Ramos (cell line): Measurements from ENCODE around the gene CYTH2.
"Not testable (repeated sequence)": the region's sequence is repeated elsewhere in the genome, so short reads cannot be mapped to it uniquely, and the experiment has no call there.

Experiments
- in situ Hi-C: fragments of 300-500 bp; cut with MboI; formaldehyde crosslinking; loops from one replicate; pipeline ENCODE4 v1.14.3; 2022; ENCODE audit warnings: low sequenced_read_pairs; ENCODE audit not compliant: unreplicated experiment

The CYTH2 gene

DNA sequence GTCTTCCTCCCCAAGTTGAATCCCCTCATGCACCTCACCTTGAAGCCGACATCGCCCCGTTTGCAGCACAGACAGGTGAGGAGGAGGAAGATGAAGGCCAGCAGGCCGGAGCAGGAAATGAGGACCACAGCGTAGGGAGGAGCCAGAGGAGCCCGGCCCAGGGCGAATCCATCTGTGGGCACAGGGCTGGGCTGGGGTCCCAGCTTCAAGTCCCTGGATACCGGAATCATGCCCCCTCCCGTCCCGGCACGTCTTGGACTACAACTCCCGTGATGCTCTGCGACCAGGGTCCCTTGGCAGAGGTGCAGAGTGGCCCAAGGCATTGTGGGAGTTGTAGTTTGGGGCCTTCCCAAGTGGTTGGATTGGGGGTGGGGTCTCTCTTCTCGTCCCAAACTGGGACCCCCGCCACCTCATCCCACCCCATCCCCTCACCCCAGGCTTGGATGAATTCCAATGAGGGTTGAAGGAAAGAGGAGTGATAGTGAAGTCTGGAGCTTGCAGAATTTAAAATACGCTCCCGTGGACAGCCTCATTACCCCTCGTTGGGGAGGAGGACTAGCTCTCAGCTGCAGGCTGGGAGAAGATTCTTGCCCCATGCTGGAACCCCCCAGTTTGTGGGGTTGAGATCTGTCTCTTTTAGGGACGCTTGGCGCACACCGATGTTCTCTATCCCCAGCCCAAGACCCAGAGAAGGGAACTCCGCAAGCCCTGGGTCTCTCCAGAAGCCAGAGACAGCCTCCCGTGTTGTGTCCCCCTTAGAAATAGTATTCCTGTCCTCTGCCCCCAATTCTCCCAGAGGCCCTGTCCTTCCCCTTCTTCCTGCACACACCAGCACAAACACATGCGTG is 41.5 kb downstream of the CYTH2 start:
- in situ Hi-C loops: no loop called here

- in situ Hi-C loops: no loop called here
These were observed 42.2 kb downstream of the CYTH2 start for GRCh38 chr19:48511321-48511731.

- in situ Hi-C loops: no loop called here
These were observed 42.8 kb downstream of the CYTH2 start, which contains the start of gene LMTK3 for GRCh38 chr19:48511800-48512503. Gene LMTK3 (minus strand): TSS chr19:48511835. CDS start chr19:48511576, 259 bp downstream.

DNA sequence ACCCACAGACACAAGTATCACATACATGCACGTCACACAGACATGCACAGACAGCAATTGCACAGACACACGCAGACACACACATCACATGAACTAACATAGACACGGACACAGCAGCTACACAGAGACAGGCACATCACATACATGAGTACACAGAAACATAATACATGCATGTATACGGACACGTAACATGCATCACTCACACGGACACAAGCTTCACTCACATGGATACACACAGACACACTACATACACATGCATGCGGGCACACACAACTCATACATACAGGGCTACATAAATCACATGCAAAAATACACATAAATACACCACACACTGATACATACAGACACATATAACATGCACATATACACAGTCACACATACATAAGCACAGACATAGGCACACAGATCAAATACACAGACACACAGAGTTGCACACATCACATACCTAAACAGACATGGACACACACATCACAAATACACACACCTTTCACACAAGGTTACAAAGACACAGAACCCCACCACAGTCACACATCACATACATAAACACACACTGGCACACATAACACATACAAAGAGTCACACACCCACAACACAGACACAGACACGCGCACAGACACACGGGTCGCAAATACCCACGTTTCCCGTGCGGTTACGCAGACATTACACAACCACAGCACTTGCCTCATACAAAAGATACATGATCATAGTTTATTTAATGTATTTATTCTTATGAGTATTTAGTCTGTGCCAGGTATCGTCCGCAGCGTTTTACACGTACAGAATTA is 43.5 kb downstream of the CYTH2 start:
- in situ Hi-C loops: no loop called here

DNA sequence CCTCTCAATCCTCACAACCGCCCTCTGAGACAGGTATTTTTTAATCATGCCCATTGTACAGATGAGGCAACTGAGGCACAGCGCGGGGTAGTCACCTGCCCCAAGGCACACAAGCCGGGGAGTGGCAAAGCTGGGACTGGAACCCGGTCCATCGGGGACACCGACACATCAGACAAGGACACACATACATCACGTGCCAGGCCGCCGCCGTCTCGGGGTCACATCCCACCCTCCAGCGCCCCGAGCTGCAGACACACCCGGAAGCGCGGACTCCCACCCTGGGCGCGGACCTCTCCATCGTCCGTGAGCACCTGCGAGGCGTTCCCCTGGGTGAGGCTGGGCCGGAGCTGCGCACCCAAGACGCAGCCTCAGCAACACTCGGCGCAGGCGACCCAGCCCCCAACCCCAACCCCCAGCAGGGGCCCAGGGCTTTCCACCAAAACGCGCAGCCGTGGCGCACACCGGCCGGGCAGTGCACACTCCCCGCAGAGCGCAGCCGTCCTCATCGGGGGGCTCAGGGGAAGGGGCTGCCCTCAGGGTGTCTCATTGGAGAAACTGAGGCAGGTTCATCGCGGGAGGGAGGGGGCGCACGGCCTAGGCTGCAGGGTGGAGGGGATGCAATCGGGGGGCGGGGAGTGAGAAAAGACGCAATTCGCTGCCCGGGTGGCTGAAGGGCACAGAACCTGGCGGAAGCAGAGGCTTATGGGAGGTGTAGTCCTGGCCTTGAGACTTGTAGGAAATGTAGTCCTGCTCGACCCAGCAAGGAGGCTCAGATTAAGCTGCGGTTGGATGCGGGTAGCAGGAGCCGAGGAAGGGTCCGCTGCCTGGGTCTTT is 44.3 kb downstream of the CYTH2 start:
- in situ Hi-C loops: no loop called here

DNA sequence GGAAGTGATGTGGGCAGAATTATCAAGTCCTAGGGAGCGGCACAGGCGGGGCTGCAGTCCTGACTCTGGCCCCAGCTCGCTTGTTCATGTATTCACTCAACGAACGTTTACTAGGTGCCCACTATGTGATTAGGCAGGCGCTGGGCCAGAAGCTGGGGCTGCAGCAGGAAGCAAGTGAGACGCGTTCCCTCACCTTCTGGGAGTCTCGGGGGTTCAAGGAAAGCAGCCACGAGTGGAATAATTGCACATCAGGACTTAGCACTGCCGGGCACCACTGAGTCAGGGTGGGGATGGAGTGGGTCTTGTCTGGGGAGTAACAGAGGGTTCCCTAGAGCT is 44.9 kb downstream of the CYTH2 start:
- in situ Hi-C loops: no loop called here

DNA sequence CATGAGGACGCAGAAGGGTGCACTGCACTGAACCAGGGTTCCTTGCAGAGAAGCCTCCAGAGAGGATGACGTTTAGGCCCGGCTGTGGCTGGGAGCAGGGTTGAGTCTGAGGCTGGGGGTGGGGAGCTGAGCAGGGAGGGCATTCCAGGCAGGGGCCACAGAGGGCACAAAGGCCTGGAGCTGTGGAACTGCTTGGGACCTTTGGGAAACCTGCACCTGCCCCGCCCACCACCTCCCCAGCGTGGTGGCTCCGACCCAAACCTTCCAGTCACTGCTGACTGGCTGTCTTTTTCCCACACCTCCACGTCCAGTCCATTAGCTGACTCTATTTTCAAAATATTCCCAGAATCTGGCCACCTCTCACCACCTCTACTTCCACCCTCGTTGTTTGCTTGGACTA is 47.4 kb downstream of the CYTH2 start:
- in situ Hi-C loops: no loop called here

DNA sequence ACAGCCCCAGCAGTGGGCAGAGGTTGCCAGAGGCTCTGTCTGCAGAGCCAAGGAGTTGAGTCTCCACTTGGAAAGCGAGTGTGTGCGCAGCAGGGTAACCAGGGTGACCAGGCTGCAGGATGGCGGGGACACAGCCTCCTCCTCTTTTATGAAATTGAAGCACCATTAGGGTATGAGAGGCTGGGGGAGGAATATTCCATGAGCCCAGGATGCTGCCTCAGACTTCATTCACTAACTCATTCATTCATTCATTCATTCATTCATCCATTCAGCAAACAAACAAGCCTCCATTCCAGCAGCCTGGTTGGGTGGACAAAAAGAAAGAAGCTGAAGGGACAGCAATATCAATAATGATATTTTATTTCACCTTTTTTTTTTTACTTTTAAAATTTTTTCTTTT is 49.0 kb downstream of the CYTH2 start:
- in situ Hi-C loops: no loop called here

- in situ Hi-C loops: not testable (repeated sequence)
These were observed 50.3 kb downstream of the CYTH2 start for GRCh38 chr19:48519426-48519825.

DNA sequence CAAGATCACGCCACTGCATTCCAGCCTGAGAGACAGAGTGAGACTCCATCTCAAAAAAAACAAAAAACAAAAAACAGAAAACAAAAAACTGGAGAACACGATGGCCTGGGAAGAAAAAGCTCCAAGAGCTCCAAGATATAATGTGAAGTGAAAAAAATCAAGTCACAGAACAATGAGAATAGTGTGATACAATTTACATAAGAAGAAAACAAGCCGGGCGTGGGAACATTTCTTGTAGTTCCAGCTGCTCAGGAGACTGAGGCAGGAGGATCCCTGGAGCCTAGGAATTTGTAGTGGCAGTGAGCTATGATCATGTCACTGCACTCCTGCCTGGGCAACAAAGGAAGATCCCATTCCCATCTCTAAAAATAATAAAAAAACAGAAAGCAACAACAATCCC is 51.0 kb downstream of the CYTH2 start:
- in situ Hi-C loops: no loop called here

DNA sequence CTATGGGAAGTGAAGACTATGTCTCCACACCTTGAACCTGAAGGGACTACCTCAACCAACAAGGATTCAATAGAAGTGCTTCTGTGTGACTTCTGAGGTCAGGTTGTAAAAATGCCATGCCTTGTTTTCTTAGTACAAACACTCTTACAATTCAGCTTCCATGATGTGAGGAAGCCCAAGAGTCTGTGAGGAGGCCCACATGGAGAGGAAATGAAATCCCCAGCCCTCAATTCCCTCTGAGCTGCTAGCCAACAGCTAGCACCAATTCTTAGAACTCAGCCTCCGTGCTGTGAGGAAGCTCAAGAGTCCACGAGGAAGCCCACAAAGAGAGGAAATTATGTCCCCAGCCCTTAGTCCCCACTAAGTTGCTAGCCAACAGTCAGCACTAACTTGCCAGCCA is 55.1 kb downstream of the CYTH2 start:
- in situ Hi-C loops: no loop called here

- in situ Hi-C loops: loop anchor here (25.0 kb wide), 1 partner anchor 512 kb away; no protein-coding TSS in a partner anchor
These were observed 55.6 kb downstream of the CYTH2 start for GRCh38 chr19:48524732-48525131.

- in situ Hi-C loops: loop anchor here (25.0 kb wide), 1 partner anchor 517 kb away; no protein-coding TSS in a partner anchor
These were observed 60.0 kb downstream of the CYTH2 start for GRCh38 chr19:48529156-48529555.

GRCh38 chr19:48530066-48530720 is 61.0 kb downstream of the CYTH2 start:
- in situ Hi-C loops: loop anchor here (25.0 kb wide), 1 partner anchor 518 kb away; no protein-coding TSS in a partner anchor

DNA sequence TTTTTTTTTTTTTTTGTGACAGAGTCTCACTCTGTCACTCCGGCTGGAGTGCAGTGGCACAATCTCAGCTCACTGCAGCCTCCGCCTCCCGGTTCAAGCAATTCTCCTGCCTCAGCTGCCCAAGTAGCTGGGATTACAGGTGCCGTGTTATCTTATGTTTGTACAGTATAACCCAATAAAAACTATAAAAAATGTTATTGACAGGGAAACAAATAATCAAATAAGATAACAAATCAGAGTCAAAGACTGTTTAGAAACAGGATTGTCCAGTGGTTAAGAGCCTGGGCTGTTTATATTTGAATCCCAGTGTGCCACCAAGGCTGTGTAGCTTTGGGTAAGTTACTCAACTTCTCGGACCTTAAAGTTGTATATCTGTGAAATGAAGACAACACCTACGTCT is 61.6 kb downstream of the CYTH2 start:
- in situ Hi-C loops: loop anchor here (25.0 kb wide), 1 partner anchor 518 kb away; no protein-coding TSS in a partner anchor
